Uterus (tissue), 4 donors: ENCODE measurements around the gene SARS2. TPM values are rescaled to one million over a fixed set of nuclear protein-coding genes. Genes with fewer than 3 reads are reported as not detected.
"Not testable (repeated sequence)": the region's sequence is repeated elsewhere in the genome, so short reads cannot be mapped to it uniquely, and the experiment has no call there.

ENCODE experiments used
- DNase-seq, 2 donors: peaks; one replicate each; pipeline ENCODE4 v3.0.0-alpha.2; 2019 to 2020
- H3K27ac ChIP-seq, 2 donors: fragments of 200-600 bp; sonication (generic); 1 replicate in 1 of 2; 2 replicates in 1 of 2; pipeline ENCODE4 v1.5.1; 2016 to 2018
- H3K27me3 ChIP-seq, 2 donors: fragments of 200-600 bp; sonication (generic); one replicate each; pipeline ENCODE4 v1.5.1; 2018 to 2019; ENCODE audit warnings: control low read depth in 1 of 2
- H3K36me3 ChIP-seq, 2 donors: fragments of 200-600 bp; sonication (generic); one replicate each; pipeline ENCODE4 v1.5.1; 2019; ENCODE audit warnings: control low read depth in 1 of 2
- H3K4me1 ChIP-seq, 2 donors: fragments of 200-600 bp; sonication (generic); one replicate each; pipeline ENCODE4 v1.5.1; 2018 to 2019; ENCODE audit warnings: control low read depth in 1 of 2
- H3K4me3 ChIP-seq, 2 donors: fragments of 200-600 bp; sonication (generic); 1 replicate in 1 of 2; 2 replicates in 1 of 2; pipeline ENCODE4 v1.5.1; 2018 to 2019; ENCODE audit warnings: mild to moderate bottlenecking in 1 of 2
- H3K9me3 ChIP-seq, 2 donors: fragments of 200-600 bp; sonication (generic); one replicate each; pipeline ENCODE4 v1.5.1; 2019; ENCODE audit warnings: control low read depth in 1 of 2
- POLR2A ChIP-seq, 2 donors: fragments of 450-650 bp; IDR thresholded peaks; one replicate each; pipeline ENCODE4 v1.6.1; 2016; ENCODE audit warnings: antibody characterized with exemption in 2 of 2, mild to moderate bottlenecking in 1 of 2, moderate library complexity in 1 of 2
- intact Hi-C: fragments of 100-400 bp; cut with DNase I; formaldehyde crosslinking; loops from one replicate; pipeline ENCODE4 v1.15.1; 2023; ENCODE audit warnings: low total_unique reads
- total RNA-seq, 4 donors: library from RNA; depleted of rRNA in 3 of 4; stranded (reverse); fragments of >200 nt in 3 of 4; gene quantifications; one replicate each; pipeline versions ENCODE4 v1.1.0 to v1.2.4, GENCODE V29; 2014 to 2023
- TF ChIP-seq, protein P1 (sequence below), 4 experiments: fragments of 200-600 bp in 2 of 4; fragments of 450-650 bp in 2 of 4; sonication (generic) in 2 of 4; IDR thresholded peaks; one replicate each; pipeline ENCODE4 v1.5.1; 2016 to 2019; ENCODE audit warnings: antibody characterized with exemption in 4 of 4, mild to moderate bottlenecking in 2 of 4, moderate library complexity in 1 of 4
- donor health status: DM: yes; HTN: yes; CAD: no.

SARS2 gene
- total RNA-seq, 4 donors from 2014 or later, result 1.3 to 18.4 (median 10.6) TPM

GRCh38 chr19:38941979-38942378 is 11.4 kb upstream of the SARS2 start:
- Histone ChIP-seq H3K27me3 (no peaks in the 10 kb centered on the region), H3K27ac (no peak overlapping the region), H3K4me3 (no peak overlapping the region), H3K4me1 (no peaks in the 10 kb centered on the region), H3K36me3 (no peaks in the 10 kb centered on the region), H3K9me3 (no peaks in the 10 kb centered on the region)
- TF ChIP-seq, protein P1, sequence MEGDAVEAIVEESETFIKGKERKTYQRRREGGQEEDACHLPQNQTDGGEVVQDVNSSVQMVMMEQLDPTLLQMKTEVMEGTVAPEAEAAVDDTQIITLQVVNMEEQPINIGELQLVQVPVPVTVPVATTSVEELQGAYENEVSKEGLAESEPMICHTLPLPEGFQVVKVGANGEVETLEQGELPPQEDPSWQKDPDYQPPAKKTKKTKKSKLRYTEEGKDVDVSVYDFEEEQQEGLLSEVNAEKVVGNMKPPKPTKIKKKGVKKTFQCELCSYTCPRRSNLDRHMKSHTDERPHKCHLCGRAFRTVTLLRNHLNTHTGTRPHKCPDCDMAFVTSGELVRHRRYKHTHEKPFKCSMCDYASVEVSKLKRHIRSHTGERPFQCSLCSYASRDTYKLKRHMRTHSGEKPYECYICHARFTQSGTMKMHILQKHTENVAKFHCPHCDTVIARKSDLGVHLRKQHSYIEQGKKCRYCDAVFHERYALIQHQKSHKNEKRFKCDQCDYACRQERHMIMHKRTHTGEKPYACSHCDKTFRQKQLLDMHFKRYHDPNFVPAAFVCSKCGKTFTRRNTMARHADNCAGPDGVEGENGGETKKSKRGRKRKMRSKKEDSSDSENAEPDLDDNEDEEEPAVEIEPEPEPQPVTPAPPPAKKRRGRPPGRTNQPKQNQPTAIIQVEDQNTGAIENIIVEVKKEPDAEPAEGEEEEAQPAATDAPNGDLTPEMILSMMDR (IDR thresholded peaks at IDR 0.05), result no peak
- no peak for DNase-seq
- intact Hi-C loops, result no loop called here

DNA sequence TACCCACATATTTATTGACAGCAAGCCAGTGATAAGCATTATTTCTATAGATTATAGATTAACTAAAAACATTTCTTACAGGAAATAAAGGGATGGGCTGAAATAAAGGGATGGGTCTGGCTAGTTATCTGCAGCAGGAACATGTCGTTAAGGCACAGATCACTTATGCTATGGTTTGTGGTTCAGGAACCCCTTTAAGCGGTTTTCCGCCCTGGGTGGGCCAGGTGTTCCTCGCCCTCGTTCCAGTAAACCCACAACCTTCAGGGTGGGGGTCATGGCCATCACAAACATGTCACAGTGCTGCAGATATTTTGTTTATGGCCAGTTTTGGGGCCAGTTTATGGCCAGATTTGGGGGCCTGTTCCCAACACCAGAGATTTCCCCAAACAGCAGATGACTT is 10.9 kb upstream of the SARS2 start:
- H3K4me3 ChIP-seq, DNase-seq, H3K9me3 ChIP-seq, H3K4me1 ChIP-seq, intact Hi-C loops, H3K36me3 ChIP-seq, H3K27ac ChIP-seq, H3K27me3 ChIP-seq: not testable (repeated sequence)

DNA sequence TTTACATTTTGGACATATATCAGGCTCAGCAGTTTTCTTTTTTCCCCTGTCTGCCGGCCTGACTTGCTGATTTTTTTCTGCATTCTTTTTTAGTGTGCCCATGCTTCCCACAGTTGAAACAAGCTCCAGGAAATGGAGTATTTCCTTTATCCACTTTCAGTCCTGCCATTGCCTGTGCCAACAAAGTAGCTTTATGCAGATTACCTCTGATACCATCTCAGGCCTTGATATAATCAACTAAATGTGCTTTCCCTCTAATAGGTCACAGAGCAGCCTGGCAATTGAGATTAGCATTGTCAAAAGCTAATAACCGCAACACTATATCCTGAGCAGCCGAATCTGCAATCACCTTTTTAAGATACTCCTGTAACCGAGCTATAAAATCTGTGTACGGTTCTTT is 9.4 kb upstream of the SARS2 start:
- H3K4me1 ChIP-seq, result no peaks in the 10 kb centered on the region
- no peaks in the 10 kb centered on the region for H3K27me3 ChIP-seq
- no peak for DNase-seq
- TF ChIP-seq, protein P1 (IDR thresholded peaks at IDR 0.05), result no peak
- TF ChIP-seq POLR2A (IDR thresholded peaks at IDR 0.05), result no peak
- H3K4me3 ChIP-seq, result no peak overlapping the region
- H3K9me3 ChIP-seq, result no peaks in the 10 kb centered on the region
- H3K27ac ChIP-seq, result no peak overlapping the region
- intact Hi-C loops, result no loop called here
- no peaks in the 10 kb centered on the region for H3K36me3 ChIP-seq

- no peaks in the 10 kb centered on the region for H3K36me3 ChIP-seq
- intact Hi-C loops, result no loop called here
Observed at GRCh38 chr19:38933544-38933943, 3.0 kb upstream of the SARS2 start.

DNA sequence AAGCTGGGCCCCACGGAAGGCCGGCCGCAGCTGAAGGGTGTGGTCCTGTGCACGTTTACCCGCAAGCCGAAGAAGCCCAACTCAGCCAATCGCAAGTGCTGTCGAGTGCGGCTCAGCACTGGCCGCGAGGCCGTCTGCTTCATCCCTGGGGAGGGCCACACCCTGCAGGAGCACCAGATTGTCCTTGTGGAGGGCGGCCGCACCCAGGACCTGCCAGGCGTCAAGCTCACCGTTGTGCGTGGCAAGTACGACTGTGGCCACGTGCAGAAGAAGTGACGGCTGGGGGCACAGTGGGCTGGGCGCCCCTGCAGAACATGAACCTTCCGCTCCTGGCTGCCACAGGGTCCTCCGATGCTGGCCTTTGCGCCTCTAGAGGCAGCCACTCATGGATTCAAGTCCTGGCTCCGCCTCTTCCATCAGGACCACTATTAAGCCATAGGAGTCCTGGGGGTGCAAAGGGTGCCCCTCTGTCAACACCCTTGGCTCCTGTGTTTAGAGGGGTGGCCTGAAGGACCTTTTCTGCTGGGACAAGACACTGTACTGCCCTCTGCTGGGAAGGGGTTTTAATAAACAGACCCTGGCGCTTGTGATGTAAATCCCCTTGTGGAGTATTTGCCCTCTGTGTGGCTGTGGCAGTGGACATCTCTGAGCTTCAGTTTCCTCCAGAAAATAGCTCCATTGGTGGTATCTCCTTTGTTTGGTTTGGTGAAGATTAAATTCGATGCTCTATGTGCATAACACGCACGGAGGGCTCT is 2.0 kb upstream of the SARS2 start:
- Histone ChIP-seq H3K27me3 (no peaks in the 10 kb centered on the region), H3K4me1 (peaks cover 0 to 7% of the 10 kb centered on the region in 2 donors), H3K4me3 (no peak overlapping the region), H3K9me3 (no peaks in the 10 kb centered on the region), H3K36me3 (no peaks in the 10 kb centered on the region), H3K27ac (no peak overlapping the region)
- intact Hi-C loops, result no loop called here
- DNase-seq, result no peak
- TF ChIP-seq, protein P1 (IDR thresholded peaks at IDR 0.05), result no peak
- TF ChIP-seq POLR2A (IDR thresholded peaks at IDR 0.05), result no peak

More at GRCh38 chr19:38933544-38933943, 3.0 kb upstream of the SARS2 start:
- H3K9me3 ChIP-seq, result no peaks in the 10 kb centered on the region
- no peak overlapping the region for H3K27ac ChIP-seq
- H3K4me1 ChIP-seq, result peaks cover 0 to 7% of the 10 kb centered on the region in 2 donors
- no peak overlapping the region for H3K4me3 ChIP-seq
- TF ChIP-seq, protein P1 (IDR thresholded peaks at IDR 0.05), result no peak
- no peaks in the 10 kb centered on the region for H3K27me3 ChIP-seq
- DNase-seq, result no peak

DNA sequence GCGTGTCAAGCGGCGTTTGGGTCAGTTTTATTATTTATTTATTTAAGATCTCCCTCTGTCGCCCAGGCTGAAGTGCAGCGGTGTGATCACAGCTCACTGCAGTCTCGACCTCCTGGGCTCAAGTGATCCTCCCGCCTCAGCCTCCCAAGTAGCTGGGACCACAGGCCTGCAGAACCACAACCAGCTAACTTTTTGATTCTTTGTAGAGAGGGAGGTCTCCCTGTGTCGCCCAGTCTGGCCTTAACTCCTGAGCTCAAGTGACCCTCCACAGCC is 894 bp upstream of the SARS2 start:
- peak overlapping the region; percentile 64 to 82 for H3K4me3 ChIP-seq
- no peaks in the 10 kb centered on the region for H3K27me3 ChIP-seq
- DNase-seq, result no peak
- no peaks in the 10 kb centered on the region for H3K9me3 ChIP-seq
- no peaks in the 10 kb centered on the region for H3K36me3 ChIP-seq
- TF ChIP-seq POLR2A (IDR thresholded peaks at IDR 0.05), result no peak
- TF ChIP-seq, protein P1 (IDR thresholded peaks at IDR 0.05), result no peak
- H3K4me1 ChIP-seq, result peaks cover 0 to 7% of the 10 kb centered on the region in 2 donors
- intact Hi-C loops, result no loop called here
- peak overlapping the region in 1 of 2 donors; percentile 85 for H3K27ac ChIP-seq
